Fibroblast of pulmonary artery (primary cell): ENCODE results near the gene VILL.
"Not testable (repeated sequence)": the region's sequence is repeated elsewhere in the genome, so short reads cannot be mapped to it uniquely, and the experiment has no call there.

Experiments used
- DNase-seq: peaks from one replicate; pipeline ENCODE4 v3.0.0-alpha.2; 2010; ENCODE audit warnings: low read depth
- H3K4me3 ChIP-seq: replicated peaks from 2 replicates; pipeline ENCODE4 v1.5.1; 2011; ENCODE audit warnings: low read depth, mild to moderate bottlenecking, control low read depth, low read length, moderate library complexity
- TF ChIP-seq, protein P1 (sequence below): IDR thresholded peaks from 2 replicates; pipeline ENCODE4 v1.5.1; 2011; ENCODE audit warnings: mild to moderate bottlenecking, control low read depth, low read length, inconsistent platforms; ENCODE audit errors: missing control alignments

Gene VILL

DNA sequence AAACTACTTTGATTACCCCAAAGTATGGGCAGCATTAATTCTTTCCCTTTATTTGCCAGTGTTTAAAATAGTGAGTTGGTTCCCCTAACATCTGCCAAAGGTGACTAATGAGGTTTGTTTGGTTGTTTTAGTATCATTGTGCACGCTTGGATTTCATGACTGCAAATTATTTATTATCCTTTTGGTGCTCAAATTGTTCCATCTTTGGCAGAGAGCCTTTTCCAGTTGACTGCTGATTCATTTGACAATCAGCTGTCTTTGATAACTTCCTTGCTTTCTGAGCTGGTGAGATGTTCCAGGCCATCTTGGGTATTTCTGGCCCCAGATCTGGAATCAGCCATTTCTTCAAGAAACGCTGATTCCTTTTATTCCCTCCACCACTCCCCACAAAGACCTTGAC is 57.3 kb downstream of the VILL start:
- no peak overlapping the region for H3K4me3 ChIP-seq
- no peak for DNase-seq
- TF ChIP-seq, protein P1, sequence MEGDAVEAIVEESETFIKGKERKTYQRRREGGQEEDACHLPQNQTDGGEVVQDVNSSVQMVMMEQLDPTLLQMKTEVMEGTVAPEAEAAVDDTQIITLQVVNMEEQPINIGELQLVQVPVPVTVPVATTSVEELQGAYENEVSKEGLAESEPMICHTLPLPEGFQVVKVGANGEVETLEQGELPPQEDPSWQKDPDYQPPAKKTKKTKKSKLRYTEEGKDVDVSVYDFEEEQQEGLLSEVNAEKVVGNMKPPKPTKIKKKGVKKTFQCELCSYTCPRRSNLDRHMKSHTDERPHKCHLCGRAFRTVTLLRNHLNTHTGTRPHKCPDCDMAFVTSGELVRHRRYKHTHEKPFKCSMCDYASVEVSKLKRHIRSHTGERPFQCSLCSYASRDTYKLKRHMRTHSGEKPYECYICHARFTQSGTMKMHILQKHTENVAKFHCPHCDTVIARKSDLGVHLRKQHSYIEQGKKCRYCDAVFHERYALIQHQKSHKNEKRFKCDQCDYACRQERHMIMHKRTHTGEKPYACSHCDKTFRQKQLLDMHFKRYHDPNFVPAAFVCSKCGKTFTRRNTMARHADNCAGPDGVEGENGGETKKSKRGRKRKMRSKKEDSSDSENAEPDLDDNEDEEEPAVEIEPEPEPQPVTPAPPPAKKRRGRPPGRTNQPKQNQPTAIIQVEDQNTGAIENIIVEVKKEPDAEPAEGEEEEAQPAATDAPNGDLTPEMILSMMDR, result no peak

DNA sequence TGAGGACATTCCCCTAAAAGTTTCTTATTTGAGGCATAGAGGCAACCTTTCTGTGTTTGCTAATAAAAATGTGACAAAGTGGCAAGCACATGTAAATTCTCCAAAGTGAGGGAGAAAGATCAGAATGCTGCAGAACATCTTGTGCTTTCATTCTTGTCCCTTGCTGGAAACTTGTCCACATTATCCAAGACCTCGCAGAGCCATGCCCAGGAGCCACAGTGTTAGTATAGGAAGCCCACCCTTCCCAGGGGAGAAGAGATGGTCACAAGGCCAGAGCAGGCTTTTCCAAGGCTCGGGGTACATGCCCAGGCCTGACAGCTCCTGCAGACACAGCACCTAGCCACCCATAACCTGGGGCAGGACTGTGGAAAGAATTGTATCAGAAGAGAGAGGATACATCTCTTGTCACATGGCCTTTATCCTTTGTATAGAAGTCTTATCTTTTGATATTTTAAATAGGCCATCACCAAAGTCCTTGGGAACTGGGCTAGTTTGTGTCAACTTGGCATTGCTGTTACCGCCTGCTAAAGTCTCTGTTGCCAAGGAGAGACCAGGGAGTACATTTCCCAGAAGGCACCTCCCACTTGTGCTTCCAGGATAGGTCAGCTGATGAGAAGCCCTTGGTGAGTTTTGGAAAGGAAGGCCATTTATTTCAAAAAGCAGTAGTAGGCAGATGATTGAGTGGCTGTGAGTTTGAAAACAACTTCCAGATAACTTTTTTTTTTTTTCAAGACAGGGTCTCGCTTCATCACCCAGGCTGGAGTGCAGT is 59.0 kb downstream of the VILL start:
- H3K4me3 ChIP-seq, result no peak overlapping the region
- no peak for DNase-seq
- TF ChIP-seq, protein P1, result no peak

- no peak for DNase-seq
These were observed 60.5 kb downstream of the VILL start for GRCh38 chr3:38051131-38051530.

DNA sequence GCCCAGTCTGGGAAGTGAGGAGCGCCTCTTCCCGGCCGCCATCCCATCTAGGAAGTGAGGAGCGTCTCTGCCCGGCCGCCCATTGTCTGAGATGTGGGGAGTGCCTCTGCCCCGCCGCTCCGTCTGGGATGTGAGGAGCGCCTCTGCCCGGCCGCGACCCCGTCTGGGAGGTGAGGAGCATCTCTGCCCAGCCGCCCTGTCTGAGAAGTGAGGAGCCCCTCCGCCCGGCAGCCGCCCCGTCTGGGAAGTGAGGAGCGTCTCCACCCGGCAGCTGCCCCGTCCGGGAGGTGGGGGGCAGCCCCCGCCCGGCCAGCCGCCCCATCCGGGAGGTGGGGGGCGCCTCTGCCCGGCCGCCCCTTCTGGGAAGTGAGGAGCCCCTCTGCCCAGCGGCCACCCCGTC is 62.7 kb downstream of the VILL start:
- not testable (repeated sequence) for DNase-seq

More at GRCh38 chr3:38051131-38051530, 60.5 kb downstream of the VILL start:
- no peak overlapping the region for H3K4me3 ChIP-seq
- TF ChIP-seq, protein P1, result no peak

DNA sequence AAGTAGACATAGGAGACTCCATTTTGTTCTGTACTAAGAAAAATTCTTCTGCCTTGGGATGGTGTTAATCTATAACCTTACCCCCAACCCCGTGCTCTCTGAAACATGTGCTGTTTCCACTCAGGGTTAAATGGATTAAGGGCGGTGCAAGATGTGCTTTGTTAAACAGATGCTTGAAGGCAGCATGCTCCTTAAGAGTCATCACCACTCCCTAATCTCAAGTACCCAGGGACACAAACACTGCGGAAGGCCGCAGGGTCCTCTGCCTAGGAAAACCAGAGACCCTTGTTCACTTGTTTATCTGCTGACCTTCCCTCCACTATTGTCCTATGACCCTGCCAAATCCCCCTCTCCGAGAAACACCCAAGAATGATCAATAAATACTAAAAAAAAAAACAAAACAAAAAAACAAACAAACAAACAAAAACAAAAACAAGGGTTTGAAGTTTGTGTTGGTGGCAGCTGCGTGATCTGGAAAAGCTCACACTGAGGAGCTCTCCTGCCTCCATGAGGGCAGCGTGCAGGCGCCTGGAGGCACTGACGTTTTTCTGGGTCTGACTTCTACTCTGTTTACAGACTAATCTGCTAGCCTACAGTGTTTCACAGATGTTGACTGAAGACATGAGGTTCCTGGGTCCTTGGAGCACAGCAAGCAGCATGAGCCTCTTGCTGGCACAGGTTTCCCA is 63.4 kb downstream of the VILL start:
- not testable (repeated sequence) for H3K4me3 ChIP-seq, DNase-seq

More for the DNA sequence above, 62.7 kb downstream of the VILL start:
- H3K4me3 ChIP-seq, result not testable (repeated sequence)

GRCh38 chr3:38054499-38055001 is 64.0 kb downstream of the VILL start:
- no peak for DNase-seq
- TF ChIP-seq, protein P1, result no peak
- no peak overlapping the region for H3K4me3 ChIP-seq
